BJ (cell line): Measurements from ENCODE around the gene GAGE10. TPM values are rescaled to one million over a fixed set of nuclear protein-coding genes. Genes with fewer than 3 reads are reported as not detected.

Experiments used
- CTCF ChIA-PET: fragments of 350-600 bp; formaldehyde crosslinking; extraction: SDS; loops from one replicate; lab custom pipeline; 2021; ENCODE audit warnings: antibody characterized with exemption, inconsistent platforms; lab: Yijun Ruan, JAX
- POLR2A ChIA-PET: fragments of 300-600 bp; sonication (Branson Sonifier 250); formaldehyde crosslinking; extraction: SDS; loops from one replicate; lab custom pipeline; 2021; ENCODE audit warnings: antibody characterized with exemption; lab: Charles Lee
- DNase-seq: peaks from one replicate; pipeline ENCODE4 v3.0.0-alpha.2; 2011; ENCODE audit warnings: low read depth
- H3K27me3 ChIP-seq: 2 replicates; pipeline ENCODE4 v1.6.0; 2011; ENCODE audit warnings: low read length; ENCODE audit not compliant: control insufficient read depth, insufficient read depth
- H3K36me3 ChIP-seq: 2 replicates; pipeline ENCODE4 v1.5.1; 2011; ENCODE audit warnings: low read length; ENCODE audit not compliant: control insufficient read depth, insufficient read depth
- H3K4me3 ChIP-seq: 2 replicates; pipeline ENCODE4 v1.5.1; 2011; ENCODE audit warnings: low read depth, mild to moderate bottlenecking, control low read depth, low read length
- polyA plus RNA-seq: library from polyadenylated mRNA; depleted of rRNA; stranded (reverse); fragments of >200 nt; gene quantifications from 2 replicates; pipeline ENCODE4 v1.2.3, GENCODE V29; 2011
- TF ChIP-seq, protein P1 (sequence below): IDR thresholded peaks from 2 replicates; pipeline ENCODE4 v1.5.1; 2011; ENCODE audit warnings: low read depth, mild to moderate bottlenecking, control low read depth, inconsistent platforms, low read length, moderate library complexity; ENCODE audit not compliant: insufficient read depth

Gene GAGE10
- polyA plus RNA-seq, 1 experiment: not detected

DNA sequence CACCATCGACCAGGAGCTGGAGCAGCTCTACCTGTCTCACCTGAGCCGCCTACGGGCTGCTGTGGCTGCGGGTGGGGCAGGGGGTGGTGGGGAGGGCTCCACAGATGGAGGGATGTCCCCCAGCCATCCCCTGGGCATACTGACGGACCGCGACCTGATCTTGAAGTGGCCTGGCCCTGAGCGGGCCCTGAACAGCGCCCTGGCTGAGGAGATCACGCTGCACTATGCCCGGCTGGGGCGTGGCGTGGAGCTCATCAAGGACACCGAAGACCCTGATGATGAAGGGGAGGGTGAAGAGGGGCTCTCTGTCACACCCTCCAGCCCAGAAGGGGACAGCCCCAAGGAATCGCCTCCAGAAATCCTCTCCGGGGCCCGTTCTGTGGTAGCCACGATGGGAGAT is 17.3 kb upstream of the GAGE10 start:
- TF ChIP-seq, protein P1, sequence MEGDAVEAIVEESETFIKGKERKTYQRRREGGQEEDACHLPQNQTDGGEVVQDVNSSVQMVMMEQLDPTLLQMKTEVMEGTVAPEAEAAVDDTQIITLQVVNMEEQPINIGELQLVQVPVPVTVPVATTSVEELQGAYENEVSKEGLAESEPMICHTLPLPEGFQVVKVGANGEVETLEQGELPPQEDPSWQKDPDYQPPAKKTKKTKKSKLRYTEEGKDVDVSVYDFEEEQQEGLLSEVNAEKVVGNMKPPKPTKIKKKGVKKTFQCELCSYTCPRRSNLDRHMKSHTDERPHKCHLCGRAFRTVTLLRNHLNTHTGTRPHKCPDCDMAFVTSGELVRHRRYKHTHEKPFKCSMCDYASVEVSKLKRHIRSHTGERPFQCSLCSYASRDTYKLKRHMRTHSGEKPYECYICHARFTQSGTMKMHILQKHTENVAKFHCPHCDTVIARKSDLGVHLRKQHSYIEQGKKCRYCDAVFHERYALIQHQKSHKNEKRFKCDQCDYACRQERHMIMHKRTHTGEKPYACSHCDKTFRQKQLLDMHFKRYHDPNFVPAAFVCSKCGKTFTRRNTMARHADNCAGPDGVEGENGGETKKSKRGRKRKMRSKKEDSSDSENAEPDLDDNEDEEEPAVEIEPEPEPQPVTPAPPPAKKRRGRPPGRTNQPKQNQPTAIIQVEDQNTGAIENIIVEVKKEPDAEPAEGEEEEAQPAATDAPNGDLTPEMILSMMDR: no peak
- Histone ChIP-seq H3K27me3 (no peaks in the 10 kb centered on the region), H3K36me3 (no peaks in the 10 kb centered on the region), H3K4me3 (no peak overlapping the region)
- ChIA-PET CTCF (interaction anchor here (0.8 kb wide), 1 partner anchor 94 kb away, joined by 3 read pairs; no protein-coding TSS in a partner anchor), POLR2A (no interaction called here)
- DNase-seq: no peak

DNA sequence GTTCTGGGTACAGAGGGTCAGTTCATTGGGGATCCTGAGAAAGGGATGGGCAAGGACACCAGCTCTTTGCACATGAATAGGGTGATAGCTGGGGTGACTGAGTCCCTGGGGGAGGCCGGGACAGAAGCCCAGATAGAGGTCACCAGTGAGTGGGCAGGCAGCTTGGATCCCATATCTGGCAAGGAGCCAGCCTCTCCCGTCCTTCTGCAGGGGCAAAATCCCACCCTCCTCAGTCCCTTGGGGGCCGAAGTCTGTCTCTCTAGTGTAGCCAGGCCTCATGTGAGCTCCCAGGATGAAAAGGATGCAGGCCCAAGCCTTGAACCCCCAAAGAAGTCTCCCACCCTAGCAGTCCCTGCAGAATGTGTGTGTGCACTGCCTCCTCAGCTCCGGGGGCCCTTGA is 16.9 kb upstream of the GAGE10 start:
- no peak for DNase-seq
- no peak overlapping the region for H3K4me3 ChIP-seq
- TF ChIP-seq, protein P1: no peak
- ChIA-PET POLR2A (no interaction called here), CTCF (interaction anchor here (0.8 kb wide), 1 partner anchor 94 kb away, joined by 3 read pairs; no protein-coding TSS in a partner anchor)
- no peaks in the 10 kb centered on the region for H3K27me3 ChIP-seq
- H3K36me3 ChIP-seq: no peaks in the 10 kb centered on the region

DNA sequence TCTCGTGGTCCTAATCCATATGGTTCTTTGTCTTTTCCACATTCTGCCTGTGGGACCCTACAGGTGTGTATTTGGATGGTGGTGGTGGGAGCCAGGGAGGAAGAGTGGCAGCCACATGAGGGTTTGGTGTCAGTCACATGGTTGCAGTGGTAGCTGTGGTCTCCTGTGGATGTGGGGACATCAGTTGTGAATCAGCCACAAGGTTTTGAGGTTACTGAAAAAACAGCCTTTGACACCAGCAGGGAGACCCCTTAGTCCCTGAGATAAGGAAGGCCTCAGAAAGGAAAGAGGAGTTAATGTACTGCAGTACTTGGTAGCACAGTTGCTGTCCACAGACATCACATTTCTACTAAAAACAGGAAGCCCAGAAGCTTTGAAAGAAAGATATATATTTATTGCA is 15.8 kb upstream of the GAGE10 start:
- ChIA-PET POLR2A (no interaction called here), CTCF (no interaction called here)
- no peaks in the 10 kb centered on the region for H3K27me3 ChIP-seq
- TF ChIP-seq, protein P1: no peak
- DNase-seq: no peak
- no peaks in the 10 kb centered on the region for H3K36me3 ChIP-seq
- no peak overlapping the region for H3K4me3 ChIP-seq

DNA sequence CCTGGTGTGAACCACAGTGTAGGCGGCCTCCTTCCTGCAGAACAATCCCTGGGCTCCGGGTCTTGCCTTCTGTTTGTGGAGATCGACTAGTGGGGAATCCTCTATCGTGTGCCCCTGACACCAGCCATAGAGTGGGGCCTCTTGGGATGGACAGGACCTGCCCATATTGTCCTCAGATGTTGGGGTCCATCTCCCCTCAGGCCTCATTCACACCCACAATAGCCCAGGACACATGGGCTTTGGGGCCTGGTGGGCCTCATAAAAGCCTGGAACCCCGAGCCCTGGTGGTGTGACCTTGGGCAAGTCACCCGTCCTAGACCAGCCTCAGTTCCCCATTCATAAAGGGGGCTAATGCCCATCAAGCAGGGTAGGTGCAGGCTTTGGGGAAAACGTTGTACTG is 13.2 kb upstream of the GAGE10 start:
- CTCF ChIA-PET: no interaction called here
- TF ChIP-seq, protein P1: no peak
- H3K36me3 ChIP-seq: no peaks in the 10 kb centered on the region
- POLR2A ChIA-PET: no interaction called here
- no peaks in the 10 kb centered on the region for H3K27me3 ChIP-seq
- DNase-seq: no peak
- H3K4me3 ChIP-seq: no peak overlapping the region

DNA sequence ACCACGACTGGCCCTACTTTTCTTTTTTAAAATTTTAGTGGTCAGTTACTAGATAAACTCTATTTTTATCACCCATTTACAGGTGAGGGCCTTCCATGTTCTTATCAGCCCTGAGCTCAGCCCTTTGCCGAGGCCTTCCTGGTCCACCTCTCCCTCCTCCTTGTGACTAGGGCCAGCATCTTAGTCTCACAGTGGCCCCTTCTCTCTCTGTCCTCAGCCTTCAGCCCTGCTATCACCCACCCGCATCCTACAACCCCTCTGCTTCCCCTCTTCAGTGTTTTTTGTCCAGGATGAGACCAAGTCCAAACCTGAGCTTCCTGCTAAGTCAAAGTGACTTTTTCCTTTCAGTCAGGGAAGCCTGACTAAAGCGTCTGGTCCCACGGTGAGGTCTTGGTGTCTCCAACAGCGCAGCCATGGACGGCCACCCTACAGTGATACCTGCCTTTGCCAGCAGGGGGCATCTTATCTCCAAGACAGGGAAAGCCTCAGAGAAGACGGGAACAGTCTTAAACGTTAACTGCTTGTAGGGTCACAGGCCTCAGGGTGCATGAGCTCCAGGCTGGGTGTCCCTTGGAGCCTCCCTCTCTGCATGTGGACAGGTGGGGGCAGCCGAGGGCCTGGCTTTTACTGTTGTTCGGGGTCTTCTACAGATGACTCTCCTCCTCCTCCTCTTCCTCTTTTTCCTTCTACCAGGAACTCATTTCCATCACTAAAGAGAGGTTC is 11.7 kb upstream of the GAGE10 start:
- Histone ChIP-seq H3K27me3 (no peaks in the 10 kb centered on the region), H3K4me3 (no peak overlapping the region), H3K36me3 (no peaks in the 10 kb centered on the region)
- TF ChIP-seq, protein P1: peak; percentile 71
- ChIA-PET POLR2A (no interaction called here), CTCF (interaction anchor here (0.6 to 0.7 kb wide), 2 partner anchors 29 to 545 kb away, joined by 3 read pairs; no protein-coding TSS in a partner anchor)
- DNase-seq: no peak
